NB4 (cell line): ENCODE data around the gene SERPINB12.

Experiments used
- TF ChIP-seq, protein P1 (sequence below): IDR thresholded peaks from one replicate; pipeline ENCODE4 v1.5.1; 2012; ENCODE audit warnings: low read depth, low read length
- TF ChIP-seq, protein P2 (sequence below): IDR thresholded peaks from 2 replicates; pipeline ENCODE4 v1.6.1; 2011; ENCODE audit warnings: low read depth, low read length

DNA sequence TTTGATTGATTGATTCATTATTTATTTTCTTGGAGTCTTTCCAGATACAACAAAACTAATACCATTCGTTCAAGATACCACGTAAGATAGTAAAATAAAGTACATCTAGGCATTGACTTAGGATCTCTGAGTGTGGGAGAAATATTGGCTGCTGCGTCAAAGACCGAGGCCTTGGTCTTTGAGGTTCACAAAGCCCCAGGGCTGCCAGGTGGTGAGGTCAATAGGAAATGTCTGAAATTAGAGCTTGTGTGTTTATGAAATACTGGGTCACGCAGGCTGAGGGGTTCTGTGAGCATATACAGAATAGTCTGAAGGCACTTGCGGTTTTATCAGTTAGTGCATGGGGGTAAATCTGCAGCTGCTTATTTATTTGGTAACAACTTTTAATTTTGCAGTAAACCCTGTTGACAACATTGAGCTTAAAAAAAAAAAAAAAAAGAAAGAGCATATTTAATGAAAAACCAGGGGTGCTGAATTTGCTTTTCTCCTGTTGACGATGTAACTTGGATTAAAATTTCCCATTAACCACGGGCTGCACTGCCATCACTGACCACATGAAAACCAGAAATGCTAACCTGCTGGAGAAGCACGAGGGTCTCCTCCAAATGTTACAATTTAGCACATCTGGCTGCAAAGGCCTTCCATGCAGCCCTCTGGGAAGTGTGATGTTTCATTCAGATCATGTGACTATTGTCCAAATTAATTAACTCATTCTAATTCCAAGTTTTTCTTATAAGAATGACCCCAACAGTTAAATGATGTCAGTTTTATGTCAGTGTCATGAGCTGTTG lies 27.1 kb upstream of the SERPINB12 start:
- TF ChIP-seq, protein P1, sequence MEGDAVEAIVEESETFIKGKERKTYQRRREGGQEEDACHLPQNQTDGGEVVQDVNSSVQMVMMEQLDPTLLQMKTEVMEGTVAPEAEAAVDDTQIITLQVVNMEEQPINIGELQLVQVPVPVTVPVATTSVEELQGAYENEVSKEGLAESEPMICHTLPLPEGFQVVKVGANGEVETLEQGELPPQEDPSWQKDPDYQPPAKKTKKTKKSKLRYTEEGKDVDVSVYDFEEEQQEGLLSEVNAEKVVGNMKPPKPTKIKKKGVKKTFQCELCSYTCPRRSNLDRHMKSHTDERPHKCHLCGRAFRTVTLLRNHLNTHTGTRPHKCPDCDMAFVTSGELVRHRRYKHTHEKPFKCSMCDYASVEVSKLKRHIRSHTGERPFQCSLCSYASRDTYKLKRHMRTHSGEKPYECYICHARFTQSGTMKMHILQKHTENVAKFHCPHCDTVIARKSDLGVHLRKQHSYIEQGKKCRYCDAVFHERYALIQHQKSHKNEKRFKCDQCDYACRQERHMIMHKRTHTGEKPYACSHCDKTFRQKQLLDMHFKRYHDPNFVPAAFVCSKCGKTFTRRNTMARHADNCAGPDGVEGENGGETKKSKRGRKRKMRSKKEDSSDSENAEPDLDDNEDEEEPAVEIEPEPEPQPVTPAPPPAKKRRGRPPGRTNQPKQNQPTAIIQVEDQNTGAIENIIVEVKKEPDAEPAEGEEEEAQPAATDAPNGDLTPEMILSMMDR = no peak
- TF ChIP-seq, protein P2, sequence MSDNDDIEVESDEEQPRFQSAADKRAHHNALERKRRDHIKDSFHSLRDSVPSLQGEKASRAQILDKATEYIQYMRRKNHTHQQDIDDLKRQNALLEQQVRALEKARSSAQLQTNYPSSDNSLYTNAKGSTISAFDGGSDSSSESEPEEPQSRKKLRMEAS = no peak
